GM12891 (cell line): ENCODE results near the gene LEFTY1.

Experiments used
- DNase-seq: peaks from one replicate; pipeline ENCODE4 v3.0.0; 2011; ENCODE audit warnings: low spot score; ENCODE audit not compliant: insufficient read length
- FAIRE-seq: peaks from 2 replicates; lab custom pipeline; 2011; peaks lifted over from hg19 to GRCh38; lab: Jason Lieb, UNC
- PAX5 ChIP-seq: IDR thresholded peaks from 2 replicates; pipeline ENCODE4 v1.6.1; 2011; ENCODE audit warnings: low read length, moderate library complexity, mild to moderate bottlenecking; ENCODE audit not compliant: insufficient read depth, severe bottlenecking
- POLR2A ChIP-seq: IDR thresholded peaks from 2 replicates; pipeline ENCODE4 v1.6.1; 2011; ENCODE audit warnings: low read depth, low read length, control low read depth
- POLR2AphosphoS5 ChIP-seq: IDR thresholded peaks from 2 replicates; pipeline ENCODE4 v1.6.1; 2011; ENCODE audit warnings: low read depth, low read length, control low read depth
- POU2F2 ChIP-seq: IDR thresholded peaks from 2 replicates; pipeline ENCODE4 v1.6.1; 2011; ENCODE audit warnings: low read depth, mild to moderate bottlenecking, control low read depth, low read length, moderate library complexity
- SPI1 ChIP-seq: IDR thresholded peaks from 2 replicates; pipeline ENCODE4 v1.6.1; 2011; ENCODE audit warnings: low read depth, low read length, control low read depth
- TAF1 ChIP-seq: IDR thresholded peaks from 2 replicates; pipeline ENCODE4 v1.6.1; 2011; ENCODE audit warnings: low read depth, low read length, control low read depth

LEFTY1 gene

GRCh38 chr1:225928186-225929175 lies 39.5 kb upstream of the LEFTY1 start:
- DNase-seq (no peak), FAIRE-seq (no peak)
- TF ChIP-seq TAF1: no peak
- TF ChIP-seq POU2F2: no peak
- TF ChIP-seq SPI1: no peak
- TF ChIP-seq PAX5: no peak
- TF ChIP-seq POLR2A: no peak
- no peak for TF ChIP-seq POLR2AphosphoS5

GRCh38 chr1:225926551-225927113 lies 37.7 kb upstream of the LEFTY1 start:
- FAIRE-seq: no peak
- no peak for DNase-seq
- TF ChIP-seq SPI1 (peak; percentile 54), POLR2AphosphoS5 (no peak)

GRCh38 chr1:225923692-225924555 lies 35.0 kb upstream of the LEFTY1 start, which contains the start of gene PYCR2:
Gene PYCR2 (minus strand): TSS chr1:225924250. CDS start chr1:225924110, 140 bp downstream.
- FAIRE-seq (peak; percentile 98), DNase-seq (peak; percentile 99)
- TF ChIP-seq SPI1 (peak; percentile 43), PAX5 (no peak), POU2F2 (peak; percentile 73), TAF1 (peak; percentile 62), POLR2A (peak; percentile 87), POLR2AphosphoS5 (peak; percentile 93)

- no peak for FAIRE-seq
- DNase-seq: no peak
- no peak for TF ChIP-seq POU2F2
- TF ChIP-seq POLR2AphosphoS5: no peak
- TF ChIP-seq PAX5: no peak
- no peak for TF ChIP-seq SPI1
- TF ChIP-seq POLR2A: no peak
- no peak for TF ChIP-seq TAF1
Measured at GRCh38 chr1:225923381-225923691, 34.4 kb upstream of the LEFTY1 start.

GRCh38 chr1:225921734-225922709 lies 33.1 kb upstream of the LEFTY1 start:
- FAIRE-seq (no peak), DNase-seq (no peak)
- no peak for TF ChIP-seq SPI1
- TF ChIP-seq POLR2A: no peak
- TF ChIP-seq POU2F2: no peak
- TF ChIP-seq TAF1: no peak
- no peak for TF ChIP-seq POLR2AphosphoS5
- TF ChIP-seq PAX5: no peak

GRCh38 chr1:225919906-225920305 lies 31.0 kb upstream of the LEFTY1 start:
- peak; percentile 55 for TF ChIP-seq SPI1
- no peak for TF ChIP-seq POLR2A
- no peak for TF ChIP-seq PAX5
- no peak for TF ChIP-seq POLR2AphosphoS5
- DNase-seq (no peak), FAIRE-seq (no peak)

- no peak for FAIRE-seq
- DNase-seq: no peak
- TF ChIP-seq POLR2A (no peak), PAX5 (no peak), SPI1 (no peak), POLR2AphosphoS5 (no peak), POU2F2 (no peak), TAF1 (no peak)
Measured at GRCh38 chr1:225918280-225918679, 29.3 kb upstream of the LEFTY1 start.

GRCh38 chr1:225917536-225917935 lies 28.6 kb upstream of the LEFTY1 start:
- FAIRE-seq: peak; percentile 16
- no peak for DNase-seq
- no peak for TF ChIP-seq POU2F2
- no peak for TF ChIP-seq POLR2A
- no peak for TF ChIP-seq TAF1
- no peak for TF ChIP-seq POLR2AphosphoS5
- no peak for TF ChIP-seq SPI1
- TF ChIP-seq PAX5: no peak
